Stimulated activated CD4-positive, alpha-beta T cell treated with anti-CD3 and anti-CD28 coated beads, Interleukin-1b, Interleukin-23, amount 100 ng/mL, for 4 hours (primary cell): ENCODE data around the gene TCF3.
A peak's percentile ranks its signal among the peaks of the same experiment; 100 is the strongest.
"Not testable (repeated sequence)": the region's sequence is repeated elsewhere in the genome, so short reads cannot be mapped to it uniquely, and the experiment has no call there.

Experiments used
- DNase-seq, 2 donors: peaks; one replicate each; pipeline ENCODE4 v3.0.0-alpha.2; 2020; ENCODE audit warnings: low read depth in 2 of 2

TCF3 gene

GRCh38 chr19:1652471-1653299 lies at the start of gene TCF3:
Gene TCF3 (minus strand): TSS chr19:1652615. CDS start chr19:1650248, 2,367 bp downstream.
- peak; percentile 98 for DNase-seq

GRCh38 chr19:1700733-1701663 lies 48.6 kb upstream of the TCF3 start:
- no peak for DNase-seq

GRCh38 chr19:1699998-1700732 lies 47.8 kb upstream of the TCF3 start:
- DNase-seq = no peak

GRCh38 chr19:1699386-1699785 lies 47.0 kb upstream of the TCF3 start:
- DNase-seq = no peak

GRCh38 chr19:1698636-1699035 lies 46.2 kb upstream of the TCF3 start:
- DNase-seq = no peak

- not testable (repeated sequence) for DNase-seq
Observed at GRCh38 chr19:1695481-1695880, 43.1 kb upstream of the TCF3 start.

GRCh38 chr19:1691589-1692290 lies 39.3 kb upstream of the TCF3 start:
- no peak for DNase-seq

- DNase-seq = peak; percentile 34 to 36
Observed at GRCh38 chr19:1690699-1691307, 38.4 kb upstream of the TCF3 start.

- DNase-seq = not testable (repeated sequence)
Observed at GRCh38 chr19:1685785-1686184, 33.4 kb upstream of the TCF3 start.

GRCh38 chr19:1685046-1685445 lies 32.6 kb upstream of the TCF3 start:
- DNase-seq = no peak

GRCh38 chr19:1684573-1684912 lies 32.1 kb upstream of the TCF3 start:
- no peak for DNase-seq

GRCh38 chr19:1683869-1684572 lies 31.6 kb upstream of the TCF3 start:
- DNase-seq = no peak

- DNase-seq = no peak
Observed at GRCh38 chr19:1680976-1681375, 28.6 kb upstream of the TCF3 start.

- DNase-seq = no peak
Observed at GRCh38 chr19:1678073-1678472, 25.7 kb upstream of the TCF3 start.

- no peak for DNase-seq
Observed at GRCh38 chr19:1676351-1677266, 24.2 kb upstream of the TCF3 start.

- no peak for DNase-seq
Observed at GRCh38 chr19:1675633-1676350, 23.4 kb upstream of the TCF3 start.

GRCh38 chr19:1674293-1674679 lies 21.9 kb upstream of the TCF3 start:
- DNase-seq = no peak

- no peak for DNase-seq
Observed at GRCh38 chr19:1673645-1674292, 21.4 kb upstream of the TCF3 start.
